Liver (tissue), 9 donors: ENCODE results near the gene SLC8A2. TPM values are rescaled to one million over a fixed set of nuclear protein-coding genes. Genes with fewer than 3 reads are reported as not detected.

Experiments used
- DNase-seq: peaks from one replicate; pipeline ENCODE4 v3.0.0-alpha.2; 2017; ENCODE audit warnings: low spot score
- H3K27ac ChIP-seq, 2 donors: one replicate each; pipeline ENCODE4 v1.7.0; 2013; ENCODE audit warnings: inconsistent platforms in 2 of 2, low read length in 2 of 2, control low read depth in 1 of 2, low read depth in 1 of 2, mild to moderate bottlenecking in 1 of 2
- H3K27me3 ChIP-seq, 4 donors: one replicate each; pipeline versions ENCODE4 v1.6.1 to v1.7.0; 2013; ENCODE audit warnings: low read length in 3 of 4, inconsistent platforms in 1 of 4, mild to moderate bottlenecking in 1 of 4, moderate library complexity in 1 of 4; ENCODE audit not compliant: control insufficient read depth in 4 of 4, insufficient read depth in 4 of 4
- H3K36me3 ChIP-seq, 4 donors: one replicate each; pipeline versions ENCODE4 v1.6.1 to v1.7.0; 2013; ENCODE audit warnings: low read length in 3 of 4, mild to moderate bottlenecking in 3 of 4, low read depth in 1 of 4, moderate library complexity in 1 of 4; ENCODE audit not compliant: control insufficient read depth in 4 of 4, insufficient read depth in 3 of 4
- H3K4me1 ChIP-seq, 4 donors: one replicate each; pipeline versions ENCODE4 v1.6.1 to v1.7.0; 2013; ENCODE audit warnings: low read length in 3 of 4, mild to moderate bottlenecking in 3 of 4, moderate library complexity in 1 of 4; ENCODE audit not compliant: control insufficient read depth in 4 of 4, insufficient read depth in 4 of 4
- H3K4me3 ChIP-seq, 3 donors: one replicate each; pipeline versions ENCODE4 v1.6.1 to v1.7.0; 2013; ENCODE audit warnings: low read length in 3 of 3, control low read depth in 1 of 3, low read depth in 1 of 3, mild to moderate bottlenecking in 1 of 3
- H3K9ac ChIP-seq, 2 donors: one replicate each; pipeline ENCODE4 v1.7.0; 2013; ENCODE audit warnings: low read length in 2 of 2, mild to moderate bottlenecking in 2 of 2, moderate library complexity in 2 of 2, control low read depth in 1 of 2, low read depth in 1 of 2
- H3K9me3 ChIP-seq, 4 donors: one replicate each; pipeline versions ENCODE4 v1.6.1 to v1.7.0; 2013; ENCODE audit warnings: low read length in 3 of 4; ENCODE audit not compliant: control insufficient read depth in 4 of 4
- ATF3 ChIP-seq: IDR thresholded peaks from 2 replicates; pipeline ENCODE4 v1.6.1; 2016; ENCODE audit warnings: antibody characterized with exemption
- EGR1 ChIP-seq, 2 donors: IDR thresholded peaks; 2 replicates each; pipeline ENCODE4 v1.6.1; 2016 to 2018; ENCODE audit warnings: antibody characterized with exemption in 2 of 2, low read depth in 2 of 2
- FOXA1 ChIP-seq: IDR thresholded peaks from 2 replicates; pipeline ENCODE4 v1.6.1; 2016; ENCODE audit warnings: antibody characterized with exemption
- FOXA2 ChIP-seq: IDR thresholded peaks from 2 replicates; pipeline ENCODE4 v1.6.1; 2016; ENCODE audit warnings: antibody characterized with exemption
- GABPA ChIP-seq, 2 donors: IDR thresholded peaks in 1 of 2; conservative IDR thresholded peaks in 1 of 2; 2 replicates each; pipeline ENCODE4 v1.6.1; 2016; ENCODE audit warnings: antibody characterized with exemption in 2 of 2, mild to moderate bottlenecking in 1 of 2, moderate library complexity in 1 of 2
- HNF4A ChIP-seq, 2 donors: conservative IDR thresholded peaks; 2 replicates each; pipeline ENCODE4 v1.6.1; 2016; ENCODE audit warnings: antibody characterized with exemption in 2 of 2, mild to moderate bottlenecking in 2 of 2
- HNF4G ChIP-seq: IDR thresholded peaks from 2 replicates; pipeline ENCODE4 v1.6.1; 2016; ENCODE audit warnings: antibody characterized with exemption
- MAX ChIP-seq: IDR thresholded peaks from 2 replicates; pipeline ENCODE4 v1.6.1; 2016; ENCODE audit warnings: antibody characterized with exemption
- NR2F2 ChIP-seq: IDR thresholded peaks from 2 replicates; pipeline ENCODE4 v1.6.1; 2016; ENCODE audit warnings: antibody characterized with exemption
- RAD21 ChIP-seq, 2 donors: IDR thresholded peaks; 2 replicates each; pipeline ENCODE4 v1.6.1; 2016; ENCODE audit warnings: antibody characterized with exemption in 2 of 2, mild to moderate bottlenecking in 2 of 2
- REST ChIP-seq: IDR thresholded peaks from 2 replicates; pipeline ENCODE4 v1.6.1; 2016; ENCODE audit warnings: antibody characterized with exemption, mild to moderate bottlenecking
- RXRA ChIP-seq, 2 donors: IDR thresholded peaks; 2 replicates each; pipeline ENCODE4 v1.6.1; 2017 to 2018; ENCODE audit warnings: antibody characterized with exemption in 2 of 2, mild to moderate bottlenecking in 1 of 2
- SP1 ChIP-seq: IDR thresholded peaks from 2 replicates; pipeline ENCODE4 v1.6.1; 2018; ENCODE audit warnings: antibody characterized with exemption, mild to moderate bottlenecking
- TAF1 ChIP-seq: conservative IDR thresholded peaks from 2 replicates; pipeline ENCODE4 v1.6.1; 2016; ENCODE audit warnings: antibody characterized with exemption, mild to moderate bottlenecking
- YY1 ChIP-seq: IDR thresholded peaks from 2 replicates; pipeline ENCODE4 v1.6.1; 2016; ENCODE audit warnings: antibody characterized with exemption, mild to moderate bottlenecking
- ZBTB33 ChIP-seq: IDR thresholded peaks from 2 replicates; pipeline ENCODE4 v1.6.1; 2016; ENCODE audit warnings: antibody characterized with exemption
- WGBS: extraction: QIAGEN DNeasy Blood & Tissue Kit; methylation state at CpG from one replicate; pipeline ENCODE4 v1.1.7; 2013; 5-methylcytosine and 5-hydroxymethylcytosine counted together
- polyA plus RNA-seq, 2 donors: library from polyadenylated mRNA; stranded (reverse) in 1 of 2; unstranded in 1 of 2; fragments of 200-250 nt in 1 of 2; fragments of >200 nt in 1 of 2; fragmentation: Nextera tagmentation in 1 of 2; extraction: Ambion mirVana in 1 of 2; gene quantifications; one replicate each; pipeline versions ENCODE4 v1.2.1 to v1.2.3, GENCODE V29; 2013 to 2015
- total RNA-seq, 2 donors: library from RNA; depleted of rRNA; stranded (reverse); fragments of >200 nt; gene quantifications; one replicate each; pipeline ENCODE4 v1.2.3, GENCODE V29; 2014
- TF ChIP-seq, protein P1 (sequence below): fragments of 150-350 bp; IDR thresholded peaks from 2 replicates; pipeline ENCODE4 v1.5.1; 2017; ENCODE audit warnings: improper control_type of control experiment, low read depth, low read length; ENCODE audit not compliant: missing input control
- donor health status: healthy.
- donor health status: healthy.
- donor health status: healthy.
- donor health status: healthy.
- donor health status: healthy.

The SLC8A2 gene
- total and polyA plus RNA-seq, 4 donors: 0.01 to 0.25 TPM; not detected in 2

DNA sequence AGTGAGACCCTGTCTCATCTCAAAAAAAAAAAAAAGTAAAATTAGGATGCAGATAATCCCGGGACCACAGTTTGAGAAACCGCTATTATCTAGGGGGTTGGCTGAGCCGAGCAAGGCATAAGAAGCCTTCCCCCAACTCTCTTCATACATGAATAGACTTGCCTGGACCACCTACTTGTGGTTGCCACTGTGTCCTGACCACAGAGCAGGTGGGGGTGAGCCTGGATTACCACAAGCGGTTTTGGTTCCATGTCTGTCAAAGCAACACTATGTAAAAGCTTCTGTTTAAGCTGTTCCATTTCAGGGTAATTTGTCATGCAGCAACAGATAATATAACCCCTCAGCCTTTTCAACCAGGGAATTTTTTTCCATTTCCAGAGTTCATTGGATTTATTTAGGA lies 46.4 kb upstream of the SLC8A2 start:
- no peak for DNase-seq
- H3K4me1 ChIP-seq: peaks cover 4 to 20% (median 6%) of the 10 kb centered on the region in 4 donors
- no peak overlapping the region for H3K9ac ChIP-seq
- 74% methylated on average over 4 of the region's 4 CpGs for WGBS
- H3K36me3 ChIP-seq: no peaks in the 10 kb centered on the region
- H3K27me3 ChIP-seq: no peaks in the 10 kb centered on the region
- no peak overlapping the region for H3K4me3 ChIP-seq
- no peaks in the 10 kb centered on the region for H3K9me3 ChIP-seq
- TF ChIP-seq ZBTB33: no peak
- TF ChIP-seq ATF3: no peak
- TF ChIP-seq SP1: no peak
- TF ChIP-seq, protein P1, sequence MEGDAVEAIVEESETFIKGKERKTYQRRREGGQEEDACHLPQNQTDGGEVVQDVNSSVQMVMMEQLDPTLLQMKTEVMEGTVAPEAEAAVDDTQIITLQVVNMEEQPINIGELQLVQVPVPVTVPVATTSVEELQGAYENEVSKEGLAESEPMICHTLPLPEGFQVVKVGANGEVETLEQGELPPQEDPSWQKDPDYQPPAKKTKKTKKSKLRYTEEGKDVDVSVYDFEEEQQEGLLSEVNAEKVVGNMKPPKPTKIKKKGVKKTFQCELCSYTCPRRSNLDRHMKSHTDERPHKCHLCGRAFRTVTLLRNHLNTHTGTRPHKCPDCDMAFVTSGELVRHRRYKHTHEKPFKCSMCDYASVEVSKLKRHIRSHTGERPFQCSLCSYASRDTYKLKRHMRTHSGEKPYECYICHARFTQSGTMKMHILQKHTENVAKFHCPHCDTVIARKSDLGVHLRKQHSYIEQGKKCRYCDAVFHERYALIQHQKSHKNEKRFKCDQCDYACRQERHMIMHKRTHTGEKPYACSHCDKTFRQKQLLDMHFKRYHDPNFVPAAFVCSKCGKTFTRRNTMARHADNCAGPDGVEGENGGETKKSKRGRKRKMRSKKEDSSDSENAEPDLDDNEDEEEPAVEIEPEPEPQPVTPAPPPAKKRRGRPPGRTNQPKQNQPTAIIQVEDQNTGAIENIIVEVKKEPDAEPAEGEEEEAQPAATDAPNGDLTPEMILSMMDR: no peak
- TF ChIP-seq REST: no peak
- no peak for TF ChIP-seq TAF1
- no peak for TF ChIP-seq GABPA (IDR thresholded peaks at IDR 0.05 in 1 of 2, conservative IDR thresholded peaks at IDR 0.05 in 1 of 2)
- TF ChIP-seq RAD21 (IDR thresholded peaks at IDR 0.05): no peak
- no peak for TF ChIP-seq FOXA1
- no peak overlapping the region for H3K27ac ChIP-seq

GRCh38 chr19:47514869-47515588 lies 43.3 kb upstream of the SLC8A2 start, which contains the start of gene NAPA:
TSS of gene NAPA (minus strand) at chr19:47515063. CDS start at chr19:47514940, 123 bp downstream.
- under 1% methylated on average over 78 of the region's 78 CpGs for WGBS
- Histone ChIP-seq H3K4me3 (peak within 1 kb of the TSS; percentile 72 to 100 (median 96)), H3K27ac (peak within 1 kb of the TSS; percentile 87 to 98), H3K4me1 (peaks cover 14 to 48% (median 35%) of the 10 kb centered on the region in 4 donors), H3K27me3 (no peaks in the 10 kb centered on the region), H3K9ac (peak within 1 kb of the TSS; percentile 97), H3K36me3 (no peaks in the 10 kb centered on the region), H3K9me3 (no peaks in the 10 kb centered on the region)
- peak; percentile 100 for DNase-seq
- TF ChIP-seq RAD21 (IDR thresholded peaks at IDR 0.05) (peak; percentile 86 to 89), RXRA (IDR thresholded peaks at IDR 0.05) (peak in 1 of 2 donors; percentile 63), ZBTB33 (peak; percentile 96), SP1 (peak; percentile 95), EGR1 (IDR thresholded peaks at IDR 0.05; ENCODE audit: low read depth in 2 of 2) (peak; percentile 85 to 89), MAX (peak; percentile 73), FOXA1 (no peak), FOXA2 (no peak), HNF4A (conservative IDR thresholded peaks at IDR 0.05) (peak; percentile 39 to 60), NR2F2 (peak; percentile 59), YY1 (peak; percentile 89), TAF1 (peak; percentile 43), HNF4G (no peak)
- TF ChIP-seq, protein P1: no peak
